HT-29 (cell line): ENCODE results near the gene PLXNB1. TPM values are rescaled to one million over a fixed set of nuclear protein-coding genes. Genes with fewer than 3 reads are reported as not detected.
A peak's percentile ranks its signal among the peaks of the same experiment; 100 is the strongest.
"Not testable (repeated sequence)": the region's sequence is repeated elsewhere in the genome, so short reads cannot be mapped to it uniquely, and the experiment has no call there.

Source experiments
- DNase-seq: peaks from one replicate; pipeline ENCODE4 v3.0.0-alpha.2; 2015; ENCODE audit warnings: low spot score
- total RNA-seq: library from RNA; depleted of rRNA; stranded (reverse); fragments of >200 nt; shearing (Covaris generic); gene quantifications from 2 replicates; pipeline ENCODE4 v1.2.3, GENCODE V29; 2014

PLXNB1 gene
- total RNA-seq, 1 experiment from 2014 or later = 209 TPM

DNA sequence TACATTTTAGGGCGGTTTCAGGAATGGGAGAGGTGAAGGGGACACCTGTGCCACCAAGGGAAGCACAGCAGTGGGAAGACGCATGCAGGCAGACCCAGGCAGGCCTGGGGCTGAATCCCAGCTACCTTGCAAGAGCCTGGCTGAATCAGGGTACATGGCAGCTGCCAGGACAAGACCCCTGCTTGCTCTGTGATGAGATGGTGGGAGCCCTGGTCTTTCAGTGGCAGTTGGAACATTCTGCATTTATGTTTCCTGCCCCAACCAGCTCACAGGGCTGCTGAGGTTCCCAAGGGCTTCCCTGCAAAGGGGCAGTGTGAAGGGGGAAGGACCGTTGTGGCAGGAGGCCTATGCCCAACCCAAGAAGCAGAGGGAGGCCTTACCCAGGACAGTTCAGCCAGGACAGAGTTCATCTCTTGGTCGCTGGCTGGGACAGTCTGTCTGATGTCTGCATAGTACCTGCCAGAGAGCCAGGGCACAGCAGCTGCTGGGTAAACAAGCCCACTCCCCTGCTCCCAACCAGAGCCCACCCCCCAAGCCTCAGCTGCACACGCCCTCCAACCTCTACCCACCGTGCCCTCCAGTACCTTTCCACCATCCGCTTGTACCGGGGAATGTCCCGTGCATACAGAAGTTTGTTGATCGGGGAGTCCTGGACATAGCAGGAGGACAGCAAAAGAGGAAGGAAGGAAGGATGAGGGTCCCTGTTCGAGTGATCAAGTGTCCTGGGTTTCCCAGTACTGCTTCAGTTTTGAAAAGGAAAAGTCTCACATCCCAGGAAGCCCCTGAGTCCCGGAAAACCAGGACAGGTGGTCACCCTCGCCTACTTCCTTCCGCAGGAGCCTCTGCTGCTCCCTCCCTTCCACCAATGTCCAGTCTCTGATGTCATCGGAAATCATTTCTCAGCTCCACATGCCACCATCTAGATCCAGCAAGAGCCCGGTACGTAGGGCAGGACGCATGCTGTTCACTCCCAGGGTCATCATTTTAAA, 23.1 kb downstream of the PLXNB1 start:
- no peak for DNase-seq

DNA sequence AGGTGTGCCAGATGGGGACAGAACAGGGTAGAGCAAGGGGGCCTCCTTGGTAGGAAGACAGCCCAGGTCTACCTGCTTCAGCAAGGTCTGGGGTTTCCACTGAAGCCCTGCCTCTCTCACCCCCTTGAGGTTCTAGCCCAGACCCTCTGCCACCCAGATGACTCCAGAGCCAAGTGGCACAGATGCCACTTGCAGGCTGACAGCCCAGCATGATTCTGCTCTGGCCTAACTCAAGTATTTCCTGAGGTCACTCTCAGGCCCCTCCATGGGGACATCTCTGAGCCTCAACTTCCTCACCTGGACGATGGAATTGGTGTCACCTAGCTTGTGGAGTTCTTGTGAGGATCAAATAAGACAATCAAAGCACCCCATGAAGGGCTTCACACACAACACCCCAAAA, 23.9 kb downstream of the PLXNB1 start:
- no peak for DNase-seq

- no peak for DNase-seq
These were observed 24.5 kb downstream of the PLXNB1 start for GRCh38 chr3:48405343-48405881.

DNA sequence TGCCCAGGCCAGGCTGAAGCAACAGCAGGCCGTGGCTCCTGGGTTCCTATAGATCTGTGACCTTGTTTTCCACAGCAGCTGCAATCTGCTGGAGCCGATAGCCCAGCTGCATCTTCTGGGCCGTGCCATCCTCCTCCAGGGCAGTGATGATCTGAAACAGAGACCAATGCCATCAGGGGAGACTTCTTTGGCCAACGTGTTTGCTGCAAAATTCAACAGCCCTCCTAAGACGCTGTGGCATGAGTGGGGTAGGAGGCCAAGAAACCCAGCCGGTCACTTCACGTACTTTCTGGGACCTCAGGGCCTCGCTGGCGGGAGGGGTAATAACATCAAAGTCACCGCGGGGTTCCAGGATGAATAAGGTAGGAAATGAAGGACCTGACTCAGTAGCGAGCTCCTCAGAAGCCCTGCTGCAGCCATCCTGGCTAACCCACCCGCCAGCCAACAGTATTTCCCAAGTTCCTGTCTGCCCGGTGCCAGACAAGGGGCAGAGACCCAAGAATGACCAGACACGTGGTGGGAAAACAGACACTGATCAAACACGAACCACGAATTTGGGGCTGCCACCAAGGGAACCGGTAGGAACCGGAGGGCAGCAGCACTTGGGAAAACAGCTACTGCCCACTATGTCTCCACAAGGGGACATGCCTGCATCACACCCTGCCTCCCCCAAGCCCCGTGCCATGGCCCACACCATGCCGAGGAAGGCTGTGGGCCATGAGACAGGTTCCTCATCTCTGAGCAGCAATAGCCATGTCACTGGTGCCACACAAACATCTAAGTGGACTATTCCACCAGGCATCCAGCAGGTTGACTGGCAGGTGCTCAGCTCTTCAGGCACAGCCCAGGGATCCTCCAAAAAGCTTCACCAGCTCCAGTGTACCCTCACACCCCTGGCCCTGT, 25.2 kb downstream of the PLXNB1 start:
- DNase-seq = no peak

GRCh38 chr3:48403533-48404439, 26.1 kb downstream of the PLXNB1 start:
- DNase-seq = no peak

DNA sequence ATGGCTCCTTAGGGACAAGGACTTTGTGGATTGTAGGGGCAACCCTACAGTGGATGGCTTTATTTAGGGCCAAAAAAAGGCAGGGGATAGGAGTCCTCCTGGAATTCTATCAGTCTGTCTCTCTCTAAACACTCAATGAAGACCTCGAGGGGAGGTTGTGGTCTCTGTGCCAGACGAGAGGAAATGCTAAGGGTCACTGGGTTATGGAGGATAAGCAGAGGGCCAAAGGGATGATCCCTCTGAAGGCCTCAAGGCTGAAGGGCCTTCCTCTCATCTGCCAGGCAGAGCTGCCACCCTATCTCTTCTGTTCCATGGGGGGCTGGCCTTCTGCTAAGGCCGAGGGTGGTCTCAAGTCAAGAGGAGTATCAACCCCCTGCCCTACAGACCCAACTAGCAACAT, 27.0 kb downstream of the PLXNB1 start:
- no peak for DNase-seq

DNA sequence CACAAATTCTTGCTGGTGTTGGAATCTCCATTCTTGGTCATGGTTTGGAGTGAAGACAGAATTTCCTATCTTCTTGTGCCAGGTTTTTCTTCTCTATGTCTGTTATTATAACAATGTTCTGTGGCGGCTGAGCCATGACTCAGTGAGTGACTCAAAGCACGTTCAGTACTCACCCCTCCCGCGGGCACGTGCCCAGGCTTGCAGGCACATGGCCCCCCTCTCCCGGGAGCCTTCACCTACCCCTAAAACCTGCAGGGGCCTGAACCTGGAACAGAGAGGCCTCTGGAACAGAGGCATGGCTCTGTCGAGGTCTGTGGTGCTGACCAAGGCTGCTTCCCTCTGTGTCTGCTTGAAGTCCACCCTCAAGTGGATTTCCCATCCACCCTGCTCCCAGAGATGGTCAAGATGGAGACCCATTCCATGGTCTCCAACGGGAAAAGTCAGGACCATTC, 27.6 kb downstream of the PLXNB1 start:
- DNase-seq = no peak

DNA sequence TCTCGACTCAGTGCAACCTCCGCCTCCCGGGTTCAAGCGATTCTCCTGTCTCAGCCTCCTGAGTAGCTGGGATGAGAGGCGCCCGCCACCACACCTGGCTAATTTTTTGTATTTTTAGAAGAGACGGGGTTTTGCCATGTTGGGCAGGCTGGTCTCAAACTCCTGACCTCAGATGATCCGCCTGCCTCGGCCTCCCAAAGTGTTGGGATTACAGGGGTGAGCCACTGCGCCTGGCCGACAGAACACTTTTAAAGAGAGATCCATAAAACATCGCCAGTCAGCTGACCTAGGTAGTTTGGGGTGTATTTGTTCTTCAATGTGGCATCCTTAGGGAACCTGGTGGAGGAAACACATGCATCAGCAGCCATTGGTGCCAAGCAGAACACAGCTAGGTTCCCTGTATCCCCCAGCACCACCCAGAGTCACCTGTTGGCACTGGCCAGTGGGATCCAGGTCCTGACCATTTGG, 28.4 kb downstream of the PLXNB1 start:
- DNase-seq = not testable (repeated sequence)

- peak; percentile 84 for DNase-seq
These were observed 29.0 kb downstream of the PLXNB1 start for GRCh38 chr3:48400824-48401433.

GRCh38 chr3:48399387-48400172, 30.3 kb downstream of the PLXNB1 start:
- DNase-seq = no peak

DNA sequence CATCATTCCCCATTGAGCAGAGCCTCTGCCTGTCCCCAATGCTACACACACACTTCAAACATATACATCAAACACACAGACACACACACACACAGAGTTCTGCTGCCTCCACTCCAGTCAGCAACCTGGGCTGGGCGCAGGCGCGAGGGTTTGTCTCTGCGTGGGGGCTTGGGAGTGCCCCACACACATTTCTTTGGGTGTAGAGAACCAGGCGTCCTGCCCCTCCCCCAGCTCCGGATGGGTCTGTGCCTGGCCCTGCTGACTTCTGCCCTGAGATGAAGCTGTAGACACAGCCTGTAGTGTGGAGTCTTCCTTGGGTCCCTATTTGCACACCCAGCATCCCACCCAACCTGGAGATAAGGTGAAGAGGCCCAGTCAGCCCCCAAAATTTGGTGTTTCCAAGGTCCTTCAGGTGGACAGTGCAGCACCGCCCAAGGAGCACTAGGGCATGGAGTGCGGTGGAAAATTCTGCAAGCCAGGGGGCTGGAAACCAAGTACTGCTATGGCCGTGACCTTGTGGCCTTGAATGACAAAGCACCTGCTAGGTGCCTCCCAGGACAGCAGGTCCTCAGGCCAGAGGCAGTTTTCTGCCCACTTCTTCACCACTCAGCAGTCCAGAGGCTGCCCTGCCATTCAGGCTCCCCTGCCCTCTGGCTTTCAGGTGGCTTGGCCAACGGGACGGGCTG, 31.0 kb downstream of the PLXNB1 start:
- DNase-seq = no peak

DNA sequence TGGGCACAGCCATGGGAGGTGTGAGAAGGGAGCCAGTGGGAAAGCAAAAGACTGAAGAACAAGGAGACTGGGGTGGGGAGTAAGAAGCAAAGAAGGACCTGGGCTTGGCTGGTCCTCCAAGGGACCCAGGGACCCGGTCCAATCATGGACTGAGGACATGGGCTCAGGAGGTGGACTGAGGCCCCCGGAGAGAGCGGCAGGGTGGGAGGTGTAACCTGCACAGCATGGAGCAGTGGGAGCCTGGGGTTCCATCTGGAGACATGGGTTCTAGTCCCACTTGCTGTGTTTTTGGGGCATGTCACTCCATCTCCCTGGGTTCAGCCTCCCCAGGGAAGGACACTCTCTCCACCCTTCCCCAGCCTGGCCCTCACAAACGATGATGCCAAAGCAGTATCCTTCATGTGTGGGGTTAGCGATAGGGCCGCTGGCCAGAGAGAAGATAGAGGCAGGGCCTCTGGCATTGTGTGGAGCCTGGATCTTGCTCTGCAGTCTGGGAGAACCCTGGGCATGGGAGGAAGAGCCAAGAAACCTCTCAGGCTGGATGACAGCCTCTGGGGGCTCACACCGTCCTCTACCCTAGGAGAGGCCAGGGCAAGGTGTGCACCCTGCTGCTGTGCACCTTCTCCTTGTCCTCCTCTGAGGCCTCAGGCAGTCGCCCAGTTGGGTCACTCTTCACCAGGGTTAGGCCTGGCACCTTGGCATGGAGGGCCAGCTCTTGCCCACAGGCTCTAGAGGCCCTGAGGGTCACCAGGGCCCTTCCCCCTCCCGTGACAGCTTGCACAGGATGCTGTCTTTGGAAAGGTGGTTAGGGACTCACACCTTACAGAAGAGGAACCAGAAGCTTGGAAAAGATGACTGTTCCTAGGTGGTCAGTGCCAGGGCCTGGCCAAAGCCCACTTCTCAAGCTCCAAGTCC, 31.9 kb downstream of the PLXNB1 start:
- no peak for DNase-seq

GRCh38 chr3:48395714-48396113, 34.2 kb downstream of the PLXNB1 start:
- DNase-seq = no peak

DNA sequence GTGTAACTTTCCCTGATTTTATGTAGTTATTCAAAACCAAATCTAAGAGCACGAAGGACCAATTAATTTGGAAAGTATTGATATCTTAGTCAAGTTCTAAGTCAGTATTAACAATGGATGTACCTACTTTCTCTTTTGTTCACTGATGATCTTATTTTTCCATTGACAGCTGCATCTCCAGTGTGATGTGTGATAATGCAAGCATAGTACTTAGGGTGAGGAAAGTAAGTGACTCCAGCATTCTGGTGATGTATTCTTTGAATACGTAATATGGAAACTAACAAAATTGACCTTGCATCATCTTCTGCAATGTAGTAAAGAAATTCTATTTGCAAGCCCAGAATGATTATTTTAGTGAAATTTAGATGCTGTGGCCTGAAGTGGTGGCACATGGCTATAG, 35.5 kb downstream of the PLXNB1 start:
- DNase-seq = no peak

- no peak for DNase-seq
These were observed 40.9 kb downstream of the PLXNB1 start for GRCh38 chr3:48388966-48389365.

DNA sequence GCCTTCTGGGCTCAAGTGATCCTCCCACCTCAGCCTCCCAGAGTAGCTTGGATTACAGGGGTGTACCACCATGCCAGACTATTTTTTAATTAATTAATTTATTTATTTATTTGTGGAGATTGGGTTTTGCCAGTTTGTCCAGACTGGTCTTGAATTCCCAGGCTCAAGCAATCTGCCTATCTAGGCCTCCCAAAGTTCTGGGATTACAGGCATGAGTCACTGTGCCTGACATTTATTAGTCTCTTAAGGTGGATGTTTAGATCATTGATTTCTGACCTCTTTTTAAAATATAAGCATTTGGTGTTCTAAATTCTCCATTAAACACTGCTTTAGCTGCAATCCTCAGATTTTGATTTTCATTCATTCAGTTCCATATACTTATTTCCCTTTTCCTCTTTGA, 42.3 kb downstream of the PLXNB1 start:
- DNase-seq = no peak

DNA sequence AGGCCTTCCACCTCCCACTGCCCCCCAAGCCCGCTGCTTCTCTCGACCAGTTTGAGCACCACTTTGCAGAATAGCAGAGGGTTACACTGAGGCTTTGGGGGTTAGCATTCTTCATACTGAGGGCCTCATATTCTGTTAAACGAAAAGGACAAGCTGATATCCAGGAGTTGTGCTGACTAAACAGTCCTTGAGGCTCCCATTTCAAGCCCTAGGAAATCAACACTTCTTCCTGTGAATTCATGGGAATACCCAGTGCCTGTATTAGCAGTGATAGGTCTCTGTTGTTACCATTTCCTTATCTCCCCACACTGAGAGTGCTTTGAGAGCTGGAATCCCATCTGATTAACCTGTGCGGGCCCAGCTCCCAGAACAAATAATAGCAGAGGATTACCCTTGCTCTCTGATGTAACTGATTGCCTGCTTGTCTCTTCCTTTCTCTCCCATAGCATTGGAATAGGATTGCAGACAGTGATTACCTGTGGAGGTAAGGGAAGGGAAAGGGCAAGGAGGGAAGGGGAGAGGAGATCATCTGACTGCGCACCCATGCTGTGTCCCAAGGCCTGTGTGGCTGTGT, 56.9 kb downstream of the PLXNB1 start:
- DNase-seq = no peak
